ENCODE data around the gene DPYSL4.

GRCh38 chr10:132154931-132155330 lies 31.8 kb upstream of the DPYSL4 start:
- TF ChIP-seq EZH2phosphoT487 (IDR thresholded peaks at IDR 0.05; ENCODE audit: insufficient read depth, low read depth) (no peak), EZH2 (IDR thresholded peaks at IDR 0.05; ENCODE audit: insufficient read depth, poor library complexity, severe bottlenecking) (no peak)

Measured in GM23248 (cell line).